AG04450 (cell line): ENCODE measurements around the gene MINK1. TPM values are rescaled to one million over a fixed set of nuclear protein-coding genes. Genes with fewer than 3 reads are reported as not detected.

Source experiments
- CTCF ChIA-PET: fragments of 300-600, 350-600 bp; formaldehyde crosslinking; extraction: SDS; loops from one replicate; lab custom pipeline; 2022; ENCODE audit warnings: antibody characterized with exemption, inconsistent platforms; lab: Charles Lee
- POLR2A ChIA-PET: fragments of 350-600 bp; formaldehyde crosslinking; extraction: SDS; loops from one replicate; lab custom pipeline; 2021; ENCODE audit warnings: antibody characterized with exemption, inconsistent platforms; lab: Yijun Ruan, JAX
- DNase-seq: peaks from one replicate; pipeline ENCODE4 v3.0.0-alpha.2; 2011; ENCODE audit warnings: low read depth, low spot score
- H3K27ac ChIP-seq: one replicate; pipeline ENCODE4 v1.5.1; 2012; ENCODE audit warnings: low read depth, low read length, control low read depth
- H3K27me3 ChIP-seq: one replicate; pipeline ENCODE4 v1.6.0; 2012; ENCODE audit warnings: low read length; ENCODE audit not compliant: control insufficient read depth, insufficient read depth
- H3K4me3 ChIP-seq: 2 replicates; pipeline ENCODE4 v1.5.1; 2011; ENCODE audit warnings: mild to moderate bottlenecking, low read depth, low read length, control low read depth
- H3K9me3 ChIP-seq: 2 replicates; pipeline ENCODE4 v1.5.1; 2012; ENCODE audit warnings: low read length; ENCODE audit not compliant: control insufficient read depth, insufficient read depth
- polyA plus RNA-seq: library from polyadenylated mRNA; depleted of rRNA; stranded (reverse); fragments of >200 nt; gene quantifications from 2 replicates; pipeline ENCODE4 v1.2.3, GENCODE V29; 2011
- TF ChIP-seq, protein P1 (sequence below): IDR thresholded peaks from 2 replicates; pipeline ENCODE4 v1.5.1; 2011; ENCODE audit warnings: low read depth, low read length, control low read depth, inconsistent platforms

The MINK1 gene
- polyA plus RNA-seq, 1 experiment, result 29.4 TPM

DNA sequence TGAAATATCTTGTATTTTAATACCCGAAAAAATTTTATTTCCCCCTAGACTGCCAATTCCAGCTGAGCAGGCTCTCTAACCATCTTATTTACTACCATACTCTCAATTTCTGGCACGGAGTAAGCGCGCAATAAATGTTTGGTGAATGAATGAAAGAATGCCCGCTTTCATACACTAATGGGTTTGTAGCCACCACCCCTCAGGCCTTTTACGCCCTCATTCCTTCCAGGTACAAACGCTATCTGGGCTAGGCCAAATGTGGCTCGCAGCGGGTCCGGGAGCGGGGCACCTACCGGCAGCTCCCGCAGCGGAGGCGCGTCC lies 26.7 kb upstream of the MINK1 start:
- TF ChIP-seq, protein P1, sequence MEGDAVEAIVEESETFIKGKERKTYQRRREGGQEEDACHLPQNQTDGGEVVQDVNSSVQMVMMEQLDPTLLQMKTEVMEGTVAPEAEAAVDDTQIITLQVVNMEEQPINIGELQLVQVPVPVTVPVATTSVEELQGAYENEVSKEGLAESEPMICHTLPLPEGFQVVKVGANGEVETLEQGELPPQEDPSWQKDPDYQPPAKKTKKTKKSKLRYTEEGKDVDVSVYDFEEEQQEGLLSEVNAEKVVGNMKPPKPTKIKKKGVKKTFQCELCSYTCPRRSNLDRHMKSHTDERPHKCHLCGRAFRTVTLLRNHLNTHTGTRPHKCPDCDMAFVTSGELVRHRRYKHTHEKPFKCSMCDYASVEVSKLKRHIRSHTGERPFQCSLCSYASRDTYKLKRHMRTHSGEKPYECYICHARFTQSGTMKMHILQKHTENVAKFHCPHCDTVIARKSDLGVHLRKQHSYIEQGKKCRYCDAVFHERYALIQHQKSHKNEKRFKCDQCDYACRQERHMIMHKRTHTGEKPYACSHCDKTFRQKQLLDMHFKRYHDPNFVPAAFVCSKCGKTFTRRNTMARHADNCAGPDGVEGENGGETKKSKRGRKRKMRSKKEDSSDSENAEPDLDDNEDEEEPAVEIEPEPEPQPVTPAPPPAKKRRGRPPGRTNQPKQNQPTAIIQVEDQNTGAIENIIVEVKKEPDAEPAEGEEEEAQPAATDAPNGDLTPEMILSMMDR, result no peak
- POLR2A ChIA-PET, result interaction anchor here (0.5 to 2.8 kb wide), 7 partner anchors 10 to 120 kb away, joined by 3 to 18 read pairs (median 5); partner anchors contain the start of genes ARRB2 and PSMB6
- Histone ChIP-seq H3K27me3 (no peaks in the 10 kb centered on the region), H3K4me3 (peak overlapping the region; percentile 71), H3K9me3 (no peaks in the 10 kb centered on the region; the same call in 1 of the 2 replicates), H3K27ac (no peak overlapping the region)
- CTCF ChIA-PET, result interaction anchor here (2.3 kb wide), 1 partner anchor 16 kb away, joined by 9 read pairs; no protein-coding TSS in a partner anchor
- no peak for DNase-seq

DNA sequence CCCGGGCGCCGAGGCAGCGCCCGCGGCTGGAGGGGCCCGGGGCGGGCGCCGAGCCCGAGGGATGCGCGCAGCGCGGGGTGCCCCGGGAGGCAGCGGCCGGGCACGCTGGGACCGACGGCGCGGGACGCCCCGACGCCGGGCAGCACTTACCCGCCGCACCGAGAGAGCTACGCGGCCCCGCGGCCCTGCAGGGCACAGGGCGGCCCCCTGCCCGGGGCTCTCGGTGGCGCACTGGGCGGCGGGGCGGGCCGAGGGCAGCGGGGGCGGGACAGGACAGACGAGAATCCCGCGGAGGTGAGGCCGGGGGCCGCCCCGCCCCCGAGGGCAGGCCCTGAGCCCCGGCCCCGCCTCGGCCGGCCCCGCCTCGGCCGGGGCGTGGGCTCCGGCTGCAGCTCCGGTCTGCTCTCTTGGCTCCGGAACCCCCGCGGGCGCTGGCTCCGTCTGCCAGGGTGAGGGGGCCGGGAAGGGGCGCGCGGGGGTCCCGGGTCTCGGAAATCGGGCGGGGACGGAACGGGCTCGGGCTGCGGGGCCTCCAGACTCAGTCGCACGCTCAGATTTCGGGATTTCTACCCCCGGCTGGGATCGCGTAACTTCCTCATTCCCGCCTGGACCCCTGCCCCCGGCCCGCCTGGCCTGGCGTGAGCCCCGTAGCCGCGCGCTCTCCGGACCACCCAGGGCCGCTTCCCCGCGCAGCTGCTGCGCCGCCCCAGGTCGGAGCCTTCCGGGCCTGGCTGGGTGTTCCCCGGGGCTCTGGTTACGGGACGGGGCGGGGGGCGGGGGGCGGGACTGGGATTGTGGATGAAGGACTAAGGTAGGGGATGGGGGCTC lies 26.1 kb upstream of the MINK1 start, which contains the start of gene PLD2:
TSS of gene PLD2 (plus strand) at position 376 of the 828 bp plus-strand sequence. CDS start 621 bp downstream, outside the sequence.
- ChIA-PET CTCF (interaction anchor here (1.1 to 2.3 kb wide), 2 partner anchors 17 to 82 kb away, joined by 3 to 9 read pairs; no protein-coding TSS in a partner anchor), POLR2A (interaction anchor here (0.5 to 2.8 kb wide), 7 partner anchors 11 to 120 kb away, joined by 3 to 18 read pairs (median 5); partner anchors contain the start of genes ARRB2 and PSMB6)
- TF ChIP-seq, protein P1, result no peak
- H3K9me3 ChIP-seq, result no peaks in the 10 kb centered on the region; the same call in 1 of the 2 replicates
- no peak for DNase-seq
- H3K27ac ChIP-seq, result no peak within 1 kb of the TSS
- H3K4me3 ChIP-seq, result peak within 1 kb of the TSS; percentile 74
- H3K27me3 ChIP-seq, result no peaks in the 10 kb centered on the region

DNA sequence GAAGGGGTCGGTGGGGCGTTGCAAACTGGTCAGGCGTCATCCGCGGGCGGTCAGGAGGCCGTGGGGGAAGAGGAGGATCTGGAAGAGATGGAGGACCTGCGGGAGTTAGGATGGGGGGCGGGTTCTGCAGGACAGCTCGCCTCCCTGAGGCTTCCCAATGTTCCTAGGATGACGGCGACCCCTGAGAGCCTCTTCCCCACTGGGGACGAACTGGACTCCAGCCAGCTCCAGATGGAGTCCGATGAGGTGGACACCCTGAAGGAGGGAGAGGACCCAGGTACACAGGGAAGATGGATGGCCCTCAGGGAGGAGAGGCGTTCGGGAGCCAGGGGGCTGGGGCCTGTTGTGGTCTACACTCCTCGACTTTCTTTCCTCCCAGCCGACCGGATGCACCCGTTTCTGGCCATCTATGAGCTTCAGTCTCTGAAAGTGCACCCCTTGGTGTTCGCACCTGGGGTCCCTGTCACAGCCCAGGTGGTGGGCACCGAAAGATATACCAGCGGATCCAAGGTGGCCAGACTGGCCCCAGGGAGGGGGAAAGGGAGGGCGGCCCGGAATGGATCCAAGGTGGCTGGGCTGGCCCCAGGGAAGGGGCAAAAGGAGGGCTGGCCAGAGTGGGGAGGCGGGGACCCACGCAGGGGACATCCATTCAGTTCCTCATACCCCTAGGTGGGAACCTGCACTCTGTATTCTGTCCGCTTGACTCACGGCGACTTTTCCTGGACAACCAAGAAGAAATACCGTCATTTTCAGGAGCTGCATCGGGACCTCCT lies 25.3 kb upstream of the MINK1 start:
- H3K9me3 ChIP-seq, result no peaks in the 10 kb centered on the region; the same call in 1 of the 2 replicates
- H3K4me3 ChIP-seq, result peak overlapping the region; percentile 74
- no peaks in the 10 kb centered on the region for H3K27me3 ChIP-seq
- DNase-seq, result no peak
- ChIA-PET CTCF (interaction anchor here (0.6 to 2.3 kb wide), 3 partner anchors 18 to 394 kb away, joined by 3 to 9 read pairs (median 3); no protein-coding TSS in a partner anchor), POLR2A (interaction anchor here (1.2 to 2.8 kb wide), 2 partner anchors 12 to 18 kb away, joined by 5 to 18 read pairs; partner anchors contain the start of gene PSMB6)
- TF ChIP-seq, protein P1, result no peak
- no peak overlapping the region for H3K27ac ChIP-seq

DNA sequence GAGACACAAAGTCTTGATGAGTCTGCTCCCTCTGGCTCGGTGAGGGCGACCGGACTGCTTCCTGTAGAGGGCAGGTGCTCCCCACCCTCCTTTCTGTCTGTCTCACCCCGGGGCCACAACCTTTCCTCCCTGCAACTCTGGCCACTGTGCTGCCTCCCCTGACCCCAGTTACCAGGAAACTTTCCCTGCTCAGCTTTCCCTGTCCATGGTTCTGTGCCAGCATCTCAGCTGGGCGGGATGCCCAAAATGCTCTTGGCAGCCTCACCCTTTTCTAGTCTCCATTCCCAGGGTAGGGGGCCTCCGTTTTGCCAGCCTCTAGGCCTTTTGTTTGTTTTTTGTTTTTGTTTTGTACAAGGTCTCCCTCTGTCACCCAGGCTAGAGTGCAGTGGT lies 24.8 kb upstream of the MINK1 start:
- Histone ChIP-seq H3K27me3 (no peaks in the 10 kb centered on the region), H3K4me3 (no peak overlapping the region), H3K27ac (no peak overlapping the region), H3K9me3 (no peaks in the 10 kb centered on the region; the same call in 1 of the 2 replicates)
- TF ChIP-seq, protein P1, result no peak
- ChIA-PET POLR2A (interaction anchor here (2.8 kb wide), 1 partner anchor 12 kb away, joined by 18 read pairs; the partner anchor contains the start of gene PSMB6), CTCF (interaction anchor here (0.6 to 2.3 kb wide), 3 partner anchors 18 to 395 kb away, joined by 3 to 9 read pairs (median 3); no protein-coding TSS in a partner anchor)
- no peak for DNase-seq
